KOPT-K1 (cell line): ENCODE measurements around the gene SDK1.

Source experiments
- H3K27ac ChIP-seq: fragments of 200-600 bp; sonication (generic); 2 replicates; pipeline ENCODE4 v1.5.1; 2016; ENCODE audit warnings: antibody characterized with exemption, mild to moderate bottlenecking, low read depth, low read length; ENCODE audit not compliant: poor library complexity, severe bottlenecking
- H3K36me3 ChIP-seq: fragments of 200-600 bp; sonication (generic); 2 replicates; pipeline ENCODE4 v1.5.1; 2017; ENCODE audit warnings: antibody characterized with exemption, mild to moderate bottlenecking, low read length, moderate library complexity; ENCODE audit not compliant: insufficient read depth
- H3K9me3 ChIP-seq: fragments of 200-600 bp; sonication (generic); 2 replicates; pipeline ENCODE4 v1.5.1; 2017; ENCODE audit warnings: antibody characterized with exemption, low read length, mild to moderate bottlenecking; ENCODE audit not compliant: insufficient read depth, poor library complexity, severe bottlenecking

The SDK1 gene

GRCh38 chr7:4134204-4134603, 833.2 kb downstream of the SDK1 start:
- no peak overlapping the region for H3K27ac ChIP-seq
- no peaks in the 10 kb centered on the region for H3K9me3 ChIP-seq
- no peaks in the 10 kb centered on the region for H3K36me3 ChIP-seq

DNA sequence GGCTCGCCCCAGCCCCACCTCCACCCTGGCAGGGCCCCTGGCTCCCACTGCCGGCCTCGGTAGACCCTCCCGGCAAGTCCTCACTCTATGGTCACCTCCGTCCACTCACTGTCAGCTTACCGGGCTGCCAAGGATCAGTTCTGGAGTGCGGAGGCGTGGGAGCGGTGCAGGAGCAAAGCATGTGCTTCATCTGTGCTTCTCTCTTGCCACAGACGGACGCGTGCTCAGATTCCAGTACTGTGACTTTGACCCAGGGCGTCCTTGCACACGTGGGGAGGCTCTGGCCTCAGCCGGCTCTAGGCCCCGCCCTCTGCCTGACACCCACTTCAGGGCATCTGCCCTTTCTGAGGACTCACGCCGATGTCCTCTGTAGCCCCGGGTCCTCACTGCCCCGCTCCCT, 833.6 kb downstream of the SDK1 start:
- no peaks in the 10 kb centered on the region for H3K9me3 ChIP-seq
- no peaks in the 10 kb centered on the region for H3K36me3 ChIP-seq
- no peak overlapping the region for H3K27ac ChIP-seq

DNA sequence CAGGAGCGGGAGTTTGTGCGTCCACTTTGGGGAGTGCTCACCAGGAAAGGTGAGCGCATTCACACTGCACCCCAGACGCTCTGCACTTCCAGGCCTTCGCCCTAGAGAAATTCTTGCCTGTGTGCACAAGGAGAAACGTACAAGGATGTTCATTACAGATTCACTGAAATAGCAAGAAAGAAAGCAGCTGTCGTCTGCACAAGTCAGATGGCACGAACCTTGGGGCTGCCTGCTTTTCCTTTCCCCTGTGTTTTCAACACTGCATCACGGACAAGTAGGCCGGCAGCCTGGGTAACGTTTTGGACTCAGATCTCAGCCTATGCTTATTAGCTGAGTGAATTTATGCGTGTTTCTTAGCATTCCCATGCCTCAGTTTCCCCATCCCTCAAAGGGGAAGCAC, 834.2 kb downstream of the SDK1 start:
- H3K9me3 ChIP-seq: no peaks in the 10 kb centered on the region
- H3K36me3 ChIP-seq: no peaks in the 10 kb centered on the region
- no peak overlapping the region for H3K27ac ChIP-seq

DNA sequence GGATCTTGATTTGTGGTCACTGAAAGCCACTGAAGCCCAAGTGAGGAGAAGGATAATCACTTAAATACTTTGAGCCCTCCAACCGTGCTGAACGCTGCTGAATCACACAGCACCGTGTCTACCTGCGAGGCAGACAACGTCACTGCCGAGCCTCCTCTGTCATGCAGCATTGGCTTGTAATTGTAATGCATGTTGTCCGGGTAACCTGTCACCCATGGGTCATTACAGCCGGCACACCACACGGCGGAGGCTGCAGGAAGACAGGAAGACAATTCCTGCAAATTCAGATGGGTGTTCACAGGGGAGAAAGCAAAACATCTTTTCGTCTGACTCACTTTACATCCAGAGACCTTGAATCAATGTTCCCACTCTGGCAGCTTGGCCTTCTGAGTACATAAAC, 835.0 kb downstream of the SDK1 start:
- H3K9me3 ChIP-seq: no peaks in the 10 kb centered on the region
- no peaks in the 10 kb centered on the region for H3K36me3 ChIP-seq
- H3K27ac ChIP-seq: no peak overlapping the region

DNA sequence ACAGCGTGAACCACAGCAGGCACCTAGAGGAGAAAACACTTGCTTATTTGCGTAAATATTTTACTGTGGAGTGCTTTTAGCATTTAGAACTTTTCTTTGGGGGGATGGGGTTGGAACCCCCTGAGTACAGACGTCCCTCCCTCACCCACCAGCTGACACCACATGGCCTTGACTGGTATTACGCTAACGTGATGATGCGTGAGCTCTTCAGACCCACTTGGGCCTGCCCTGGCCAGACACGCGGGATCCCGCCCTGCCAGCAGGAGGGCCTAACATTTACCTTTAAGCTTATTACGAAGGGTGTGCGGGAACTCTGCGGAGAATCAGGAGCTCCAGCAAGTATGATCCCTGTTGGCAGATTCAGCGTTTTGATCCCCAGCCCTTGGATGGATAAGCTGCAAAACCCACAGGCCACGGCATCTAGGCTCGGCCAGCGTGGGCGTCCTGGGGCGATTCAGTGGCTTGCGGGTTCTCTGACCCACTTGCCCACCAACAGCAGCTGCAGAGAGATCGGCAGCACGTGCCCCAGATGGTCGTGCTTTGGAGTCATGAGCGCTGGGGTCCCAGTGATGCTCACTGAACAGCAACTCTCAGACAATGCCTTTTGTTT, 835.6 kb downstream of the SDK1 start:
- no peaks in the 10 kb centered on the region for H3K36me3 ChIP-seq
- no peak overlapping the region for H3K27ac ChIP-seq
- H3K9me3 ChIP-seq: no peaks in the 10 kb centered on the region

DNA sequence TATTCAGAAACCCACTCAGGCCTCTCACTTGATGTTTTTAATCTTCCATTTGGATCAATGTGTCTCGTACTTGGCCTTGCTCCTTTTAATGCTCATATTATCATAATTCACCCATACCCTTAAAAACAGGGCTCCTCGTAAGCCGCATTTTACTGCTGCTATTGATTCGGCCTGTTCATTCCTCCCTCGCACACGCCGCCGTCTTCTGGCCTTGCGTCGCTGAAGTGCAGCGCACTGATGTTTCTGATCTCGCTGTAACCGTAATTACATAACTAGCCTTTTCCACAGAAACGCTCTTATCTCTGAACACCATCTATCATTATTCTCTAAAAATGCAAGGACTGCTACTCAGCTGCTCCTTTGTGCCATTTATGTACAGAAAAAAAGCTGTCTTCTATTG, 836.5 kb downstream of the SDK1 start:
- no peaks in the 10 kb centered on the region for H3K36me3 ChIP-seq
- no peaks in the 10 kb centered on the region for H3K9me3 ChIP-seq
- H3K27ac ChIP-seq: no peak overlapping the region

- Histone ChIP-seq H3K9me3 (no peaks in the 10 kb centered on the region), H3K36me3 (no peaks in the 10 kb centered on the region), H3K27ac (no peak overlapping the region)
Observed at GRCh38 chr7:4138866-4139265, 837.8 kb downstream of the SDK1 start.

- Histone ChIP-seq H3K27ac (no peak overlapping the region), H3K9me3 (no peaks in the 10 kb centered on the region), H3K36me3 (no peaks in the 10 kb centered on the region)
Observed at GRCh38 chr7:4139656-4140625, 838.9 kb downstream of the SDK1 start.

DNA sequence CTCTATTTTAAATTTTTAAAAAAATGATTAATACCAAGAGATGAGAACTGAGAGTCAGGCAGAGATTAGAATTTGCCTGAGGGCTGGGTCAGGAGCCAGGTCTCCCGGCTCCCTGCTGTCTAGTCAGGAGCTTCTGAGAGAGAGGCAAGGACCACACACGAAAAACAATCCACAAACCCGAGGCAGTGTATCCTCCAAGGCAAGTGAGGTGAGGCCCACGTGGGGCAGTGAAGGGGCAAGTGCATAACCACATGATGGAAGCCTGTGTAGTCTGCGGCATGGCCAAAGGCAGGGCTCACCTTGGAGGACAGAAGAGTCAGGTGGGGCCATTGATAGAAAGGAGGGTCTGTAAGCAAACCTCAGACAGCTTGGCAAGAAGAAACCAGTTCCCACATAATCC, 839.9 kb downstream of the SDK1 start:
- no peaks in the 10 kb centered on the region for H3K9me3 ChIP-seq
- no peaks in the 10 kb centered on the region for H3K36me3 ChIP-seq
- H3K27ac ChIP-seq: no peak overlapping the region

GRCh38 chr7:4143006-4143405, 842.0 kb downstream of the SDK1 start:
- no peaks in the 10 kb centered on the region for H3K36me3 ChIP-seq
- no peaks in the 10 kb centered on the region for H3K9me3 ChIP-seq
- H3K27ac ChIP-seq: no peak overlapping the region

DNA sequence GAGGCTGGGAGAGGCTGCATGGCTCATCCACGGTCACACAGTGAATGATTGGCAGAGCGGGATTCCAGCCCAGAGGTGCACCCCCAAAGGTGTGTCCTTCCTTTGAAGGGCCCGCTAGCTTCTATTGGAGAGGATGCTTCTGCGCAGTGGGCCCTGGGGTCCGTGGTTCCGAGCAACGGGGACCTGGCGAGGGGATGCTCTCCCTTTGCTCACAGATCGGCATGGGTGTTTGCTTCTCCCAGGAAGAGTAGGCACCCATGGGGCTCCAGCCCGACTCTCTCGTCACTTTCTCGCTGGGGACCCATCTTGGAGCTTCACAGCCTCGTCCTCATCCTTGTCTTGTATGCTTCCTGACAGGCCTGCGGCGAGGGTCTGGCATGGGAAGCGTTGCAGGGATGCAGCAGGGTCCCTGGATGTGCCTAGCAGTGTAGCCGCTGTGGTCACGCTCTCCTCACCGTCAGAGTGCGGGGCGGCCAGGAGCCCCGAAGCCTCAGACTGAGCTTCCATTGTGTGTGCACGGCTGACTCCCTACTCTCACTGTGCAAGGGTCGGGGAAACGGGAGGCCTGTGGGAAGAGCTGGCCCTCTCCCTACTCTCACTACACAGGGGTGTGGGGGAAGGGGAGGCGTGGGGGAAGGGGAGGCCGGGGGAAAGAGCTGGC, 842.6 kb downstream of the SDK1 start:
- Histone ChIP-seq H3K36me3 (no peaks in the 10 kb centered on the region), H3K9me3 (no peaks in the 10 kb centered on the region), H3K27ac (no peak overlapping the region)

- Histone ChIP-seq H3K36me3 (no peaks in the 10 kb centered on the region), H3K9me3 (no peaks in the 10 kb centered on the region), H3K27ac (no peak overlapping the region)
Observed at GRCh38 chr7:4144172-4144701, 843.2 kb downstream of the SDK1 start.

GRCh38 chr7:4144811-4145510, 843.9 kb downstream of the SDK1 start:
- Histone ChIP-seq H3K27ac (no peak overlapping the region), H3K36me3 (no peaks in the 10 kb centered on the region), H3K9me3 (peaks cover 4% of the 10 kb centered on the region)

- H3K27ac ChIP-seq: no peak overlapping the region
- no peaks in the 10 kb centered on the region for H3K36me3 ChIP-seq
- H3K9me3 ChIP-seq: peaks cover 10% of the 10 kb centered on the region
Observed at GRCh38 chr7:4145576-4145975, 844.5 kb downstream of the SDK1 start.
